Subcutaneous adipose tissue (tissue), 4 donors: Measurements from ENCODE around the gene GET3. TPM values are rescaled to one million over a fixed set of nuclear protein-coding genes. Genes with fewer than 3 reads are reported as not detected.

Source experiments
- total RNA-seq, 4 donors: library from RNA; depleted of rRNA; stranded (reverse); fragments of >200 nt; gene quantifications; one replicate each; pipeline ENCODE4 v1.1.0, GENCODE V29; 2016
- TF ChIP-seq, protein P1 (sequence below): fragments of 450-650 bp; IDR thresholded peaks from one replicate; pipeline ENCODE4 v1.5.1; 2016; ENCODE audit warnings: low read depth, mild to moderate bottlenecking, control low read depth, antibody characterized with exemption, moderate library complexity

Gene GET3
- total RNA-seq, 4 donors from 2014 or later = 35.1 to 53.5 (median 43.4) TPM

DNA sequence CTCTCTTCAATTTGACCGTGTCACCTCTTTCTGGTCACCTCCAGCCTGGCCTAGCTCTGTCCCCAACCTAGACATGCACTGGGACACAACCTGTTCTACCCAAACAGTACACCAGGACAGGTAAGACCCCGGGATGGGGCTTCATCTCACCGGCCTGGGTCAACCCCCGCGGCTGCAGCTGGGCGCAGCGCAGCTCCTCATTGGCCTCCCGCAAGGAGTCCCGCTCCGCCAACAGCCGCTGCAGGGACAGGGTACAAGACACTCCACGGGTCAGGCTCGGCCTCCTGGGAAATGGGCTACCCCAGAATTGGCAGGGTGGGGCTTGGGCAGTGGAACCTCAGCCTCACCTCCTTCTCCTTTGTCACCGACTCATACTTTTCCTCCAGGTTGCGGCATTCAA is 30.4 kb downstream of the GET3 start:
- TF ChIP-seq, protein P1, sequence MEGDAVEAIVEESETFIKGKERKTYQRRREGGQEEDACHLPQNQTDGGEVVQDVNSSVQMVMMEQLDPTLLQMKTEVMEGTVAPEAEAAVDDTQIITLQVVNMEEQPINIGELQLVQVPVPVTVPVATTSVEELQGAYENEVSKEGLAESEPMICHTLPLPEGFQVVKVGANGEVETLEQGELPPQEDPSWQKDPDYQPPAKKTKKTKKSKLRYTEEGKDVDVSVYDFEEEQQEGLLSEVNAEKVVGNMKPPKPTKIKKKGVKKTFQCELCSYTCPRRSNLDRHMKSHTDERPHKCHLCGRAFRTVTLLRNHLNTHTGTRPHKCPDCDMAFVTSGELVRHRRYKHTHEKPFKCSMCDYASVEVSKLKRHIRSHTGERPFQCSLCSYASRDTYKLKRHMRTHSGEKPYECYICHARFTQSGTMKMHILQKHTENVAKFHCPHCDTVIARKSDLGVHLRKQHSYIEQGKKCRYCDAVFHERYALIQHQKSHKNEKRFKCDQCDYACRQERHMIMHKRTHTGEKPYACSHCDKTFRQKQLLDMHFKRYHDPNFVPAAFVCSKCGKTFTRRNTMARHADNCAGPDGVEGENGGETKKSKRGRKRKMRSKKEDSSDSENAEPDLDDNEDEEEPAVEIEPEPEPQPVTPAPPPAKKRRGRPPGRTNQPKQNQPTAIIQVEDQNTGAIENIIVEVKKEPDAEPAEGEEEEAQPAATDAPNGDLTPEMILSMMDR = no peak

DNA sequence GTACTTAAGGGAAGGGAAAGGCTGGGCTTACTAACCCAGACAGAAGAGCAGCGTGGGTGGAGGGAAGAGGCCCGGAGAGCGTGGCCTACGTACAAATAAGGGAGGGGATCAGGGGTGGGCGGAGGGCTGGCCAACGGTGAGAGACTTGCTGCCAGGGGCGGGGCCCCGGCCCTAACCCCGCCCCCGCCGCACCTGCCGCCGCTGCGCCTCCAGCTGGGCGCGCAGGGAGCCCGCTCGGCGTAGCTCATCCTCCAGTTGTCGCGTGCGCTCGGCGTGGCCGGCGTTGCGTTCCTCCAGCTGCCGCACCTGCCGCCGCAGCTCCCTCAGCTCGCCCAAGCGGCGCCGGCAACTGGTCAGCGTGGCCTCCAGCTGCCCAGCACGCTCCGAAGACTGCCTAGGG is 32.4 kb downstream of the GET3 start:
- TF ChIP-seq, protein P1 = no peak

DNA sequence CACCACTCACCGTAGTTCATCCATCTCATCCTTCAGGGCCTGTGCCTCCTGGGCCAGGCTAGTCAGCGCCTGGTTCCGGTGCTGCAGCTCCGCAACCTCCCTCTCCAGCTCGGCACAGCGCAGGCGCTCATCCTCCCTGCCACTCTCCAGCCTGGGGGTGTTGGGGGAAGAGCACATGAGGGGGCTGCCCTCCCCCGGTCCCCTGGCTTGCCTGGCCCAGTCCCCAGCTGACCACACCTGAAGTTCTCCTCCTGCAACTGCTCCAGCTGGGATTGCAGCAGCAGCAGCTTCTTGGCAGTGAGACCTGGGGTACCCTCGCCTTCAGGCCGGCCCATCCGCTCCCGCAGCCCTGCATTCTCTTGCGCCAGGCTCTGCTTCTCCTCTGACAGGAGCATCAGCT is 33.6 kb downstream of the GET3 start:
- TF ChIP-seq, protein P1 = no peak

DNA sequence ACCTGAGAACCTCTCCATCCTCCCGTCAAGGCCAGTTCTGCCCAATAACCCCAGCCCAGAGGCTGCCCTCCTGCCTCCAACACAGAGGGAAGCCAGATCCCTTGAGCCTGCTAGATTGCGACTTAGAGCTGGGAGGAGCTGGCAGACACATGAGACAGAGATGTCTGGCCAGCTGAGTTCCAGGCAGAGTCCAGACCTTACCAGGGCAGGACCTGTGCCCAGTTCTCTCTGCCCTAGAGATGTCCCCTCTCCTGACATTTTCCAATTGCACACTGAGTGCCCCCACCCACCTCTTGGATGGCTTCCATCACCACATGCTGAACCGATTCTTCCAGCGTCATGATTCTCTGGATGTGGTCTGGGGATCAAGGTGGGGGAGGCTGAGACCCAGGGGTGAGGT is 35.0 kb downstream of the GET3 start:
- TF ChIP-seq, protein P1 = no peak

DNA sequence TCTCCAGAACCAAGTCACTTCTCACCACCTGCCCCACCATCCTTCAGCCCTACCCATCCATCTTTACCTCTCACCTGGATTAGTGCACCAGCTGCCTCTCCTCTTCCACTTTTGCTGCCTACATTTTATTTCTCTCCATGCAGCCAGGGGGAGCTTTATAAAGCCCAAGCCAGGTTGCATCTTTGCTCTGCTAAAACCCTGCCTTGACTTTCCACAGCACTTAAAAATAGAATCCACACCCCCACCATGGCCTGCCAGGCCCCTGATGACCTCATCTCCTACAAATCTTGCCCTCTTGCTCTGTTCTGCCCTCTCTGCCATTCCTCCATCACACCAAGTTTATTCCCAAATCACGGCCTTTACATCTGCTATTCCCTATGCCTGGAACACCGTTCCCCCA is 36.3 kb downstream of the GET3 start:
- TF ChIP-seq, protein P1 = no peak

DNA sequence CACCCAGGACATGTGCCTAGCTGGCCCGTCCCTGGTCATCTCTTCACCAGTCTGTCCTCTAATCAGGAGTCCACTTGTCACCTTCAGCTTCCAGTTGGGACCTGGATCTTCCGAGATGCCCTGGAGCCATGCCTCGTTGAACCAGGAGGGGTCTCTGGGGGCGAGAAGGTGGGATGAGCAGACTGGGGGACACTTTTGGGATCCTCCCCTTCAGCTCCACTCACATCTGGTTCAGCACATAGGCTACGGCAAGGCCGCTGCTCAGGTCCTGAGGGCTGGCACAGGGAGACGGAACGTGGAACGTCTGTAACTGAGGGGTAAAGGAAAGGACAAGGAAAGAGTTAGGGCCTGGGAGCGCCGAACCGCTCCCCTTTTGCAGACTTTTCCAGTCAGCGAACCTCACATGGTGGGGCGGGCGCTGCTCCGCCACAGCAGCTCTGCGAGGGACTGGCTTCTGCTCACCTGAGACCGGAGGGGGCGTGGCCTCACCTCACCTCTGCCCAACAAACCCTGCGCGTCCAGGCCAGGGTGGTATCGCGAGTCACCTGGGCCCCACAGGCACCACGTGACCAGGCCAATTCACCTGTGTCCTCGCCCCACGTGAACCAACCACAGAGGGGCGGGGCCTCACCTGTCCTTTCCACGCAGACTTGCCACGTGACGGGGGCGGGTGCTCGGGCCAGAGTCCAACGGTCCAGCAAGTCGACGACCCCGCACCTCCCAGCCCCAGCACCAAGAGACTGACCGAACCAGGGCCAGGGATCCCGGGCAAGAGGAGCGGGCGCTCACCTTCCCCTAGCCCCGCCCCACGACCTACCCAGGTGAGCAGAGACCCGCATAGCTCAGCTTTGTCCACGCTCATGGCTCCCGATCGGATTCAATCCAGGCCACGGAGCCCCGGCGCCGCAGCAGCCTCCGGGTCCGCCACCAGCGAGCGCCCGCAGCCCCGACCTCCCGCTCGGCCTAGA is 37.6 kb downstream of the GET3 start, which contains the start of gene HOOK2:
TSS of gene HOOK2 (minus strand) at position 965 of the 968 bp plus-strand sequence. CDS start at position 862, 103 bp downstream.
- TF ChIP-seq, protein P1 = no peak

DNA sequence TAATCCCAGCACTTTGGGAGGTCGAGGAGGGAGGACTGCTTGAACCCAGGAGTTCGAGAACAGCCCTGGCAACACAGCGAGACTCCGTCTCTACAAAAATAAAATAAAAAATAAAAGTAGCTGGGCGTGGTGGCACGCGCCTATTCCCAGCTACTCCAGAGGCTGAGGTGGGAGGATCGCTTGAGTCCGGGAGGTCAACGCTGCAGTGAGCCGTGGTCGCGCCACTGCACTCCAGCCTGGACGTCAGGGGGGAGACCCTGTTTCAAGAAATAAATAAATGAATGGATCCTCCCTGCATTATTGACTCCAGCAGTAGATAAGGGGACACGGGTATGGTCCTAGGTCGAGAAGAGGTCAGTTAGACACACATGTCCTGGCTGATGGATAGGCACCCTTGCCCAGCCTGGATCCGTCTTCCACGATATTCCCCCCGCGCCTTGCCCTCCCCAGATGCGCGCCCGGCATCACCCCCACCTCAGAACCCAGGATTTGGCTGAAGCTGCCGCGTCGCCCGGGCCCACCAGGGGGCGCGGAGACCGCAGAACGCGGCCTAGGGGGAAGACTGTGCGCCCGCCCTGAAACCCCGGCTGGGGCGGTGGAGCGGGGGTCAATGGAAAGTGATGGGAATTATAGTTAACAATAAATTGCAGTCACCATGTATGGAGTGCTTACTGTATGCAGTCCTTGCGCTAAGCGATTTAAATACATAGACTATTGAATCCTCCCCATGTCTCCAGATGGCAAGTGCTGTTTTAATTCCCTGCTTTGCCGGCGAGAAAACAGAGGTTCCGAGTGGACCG is 40.1 kb downstream of the GET3 start:
- TF ChIP-seq, protein P1 = no peak
